Choroid plexus epithelial cell (primary cell): ENCODE measurements around the gene SF3A2.

ENCODE experiments used
- DNase-seq: peaks from one replicate; pipeline ENCODE4 v3.0.0-alpha.2; 2010; ENCODE audit warnings: low read depth
- H3K4me3 ChIP-seq: 2 replicates; pipeline ENCODE4 v1.5.1; 2011; ENCODE audit warnings: low read depth, mild to moderate bottlenecking, control low read depth, low read length, moderate library complexity
- TF ChIP-seq, protein P1 (sequence below): conservative IDR thresholded peaks from 2 replicates; pipeline ENCODE4 v1.5.1; 2011; ENCODE audit warnings: low read depth, mild to moderate bottlenecking, control low read depth, inconsistent platforms, low read length, moderate library complexity

The SF3A2 gene

DNA sequence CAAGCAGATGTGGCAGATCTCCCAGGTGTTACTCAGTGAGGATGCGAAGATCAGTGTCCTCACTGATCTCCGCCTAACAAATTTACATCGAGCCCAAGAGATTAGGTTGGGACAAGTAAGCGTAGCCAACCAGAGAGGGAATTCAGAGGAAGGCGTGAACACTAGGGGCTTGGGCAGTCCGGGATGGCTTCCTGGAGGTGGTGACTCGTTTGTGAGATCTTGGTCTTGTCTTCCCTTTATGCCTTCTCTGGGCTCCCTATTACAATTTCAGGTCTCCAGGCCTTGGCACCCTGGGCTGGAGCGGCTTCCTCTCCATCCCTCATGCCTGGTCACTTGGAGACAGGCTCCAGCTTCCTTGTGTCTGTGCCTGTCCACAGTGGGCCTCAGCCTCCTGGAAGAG lies 6.2 kb downstream of the SF3A2 start:
- H3K4me3 ChIP-seq: no peak overlapping the region
- DNase-seq: no peak
- TF ChIP-seq, protein P1, sequence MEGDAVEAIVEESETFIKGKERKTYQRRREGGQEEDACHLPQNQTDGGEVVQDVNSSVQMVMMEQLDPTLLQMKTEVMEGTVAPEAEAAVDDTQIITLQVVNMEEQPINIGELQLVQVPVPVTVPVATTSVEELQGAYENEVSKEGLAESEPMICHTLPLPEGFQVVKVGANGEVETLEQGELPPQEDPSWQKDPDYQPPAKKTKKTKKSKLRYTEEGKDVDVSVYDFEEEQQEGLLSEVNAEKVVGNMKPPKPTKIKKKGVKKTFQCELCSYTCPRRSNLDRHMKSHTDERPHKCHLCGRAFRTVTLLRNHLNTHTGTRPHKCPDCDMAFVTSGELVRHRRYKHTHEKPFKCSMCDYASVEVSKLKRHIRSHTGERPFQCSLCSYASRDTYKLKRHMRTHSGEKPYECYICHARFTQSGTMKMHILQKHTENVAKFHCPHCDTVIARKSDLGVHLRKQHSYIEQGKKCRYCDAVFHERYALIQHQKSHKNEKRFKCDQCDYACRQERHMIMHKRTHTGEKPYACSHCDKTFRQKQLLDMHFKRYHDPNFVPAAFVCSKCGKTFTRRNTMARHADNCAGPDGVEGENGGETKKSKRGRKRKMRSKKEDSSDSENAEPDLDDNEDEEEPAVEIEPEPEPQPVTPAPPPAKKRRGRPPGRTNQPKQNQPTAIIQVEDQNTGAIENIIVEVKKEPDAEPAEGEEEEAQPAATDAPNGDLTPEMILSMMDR: no peak

DNA sequence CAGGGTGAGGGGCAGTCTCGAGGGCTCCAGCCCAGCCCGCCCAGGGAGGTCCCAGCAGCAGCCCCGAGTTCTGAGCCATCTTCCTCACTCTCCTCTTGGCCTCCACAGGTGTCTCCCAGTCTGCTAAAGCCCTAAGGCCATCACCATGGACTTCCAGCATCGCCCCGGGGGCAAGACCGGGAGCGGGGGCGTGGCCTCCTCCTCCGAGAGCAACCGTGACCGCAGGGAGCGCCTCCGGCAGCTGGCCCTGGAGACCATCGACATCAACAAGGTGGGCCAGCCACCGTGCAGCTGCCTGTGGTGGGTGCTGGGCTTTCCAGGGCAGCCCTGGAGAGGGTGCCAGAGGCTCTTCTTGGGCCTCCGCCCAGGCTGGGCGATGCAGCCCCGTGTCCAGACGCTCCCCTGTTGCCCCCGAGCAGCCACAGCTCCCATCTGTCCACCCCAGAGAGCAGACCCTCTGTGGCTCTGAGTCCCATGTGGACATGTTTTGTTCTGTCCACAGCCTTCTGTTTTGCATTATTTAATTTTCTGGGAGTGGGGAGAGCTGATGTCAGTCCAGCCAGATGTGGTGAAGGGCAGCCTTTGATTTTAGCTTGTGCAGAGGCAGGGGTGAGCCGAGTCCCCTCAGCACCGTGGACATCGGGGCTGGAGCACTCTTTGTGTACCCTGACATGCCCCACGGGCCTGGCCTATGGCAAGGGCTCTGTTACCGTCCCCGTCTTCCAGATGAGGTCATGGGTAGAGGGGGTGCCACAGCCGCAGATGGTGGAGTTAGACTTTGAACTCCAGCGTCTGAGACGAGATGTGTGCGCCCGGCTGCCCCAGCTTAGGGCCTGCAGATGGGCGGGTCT lies 6.9 kb downstream of the SF3A2 start:
- no peak overlapping the region for H3K4me3 ChIP-seq
- TF ChIP-seq, protein P1: no peak
- DNase-seq: no peak

DNA sequence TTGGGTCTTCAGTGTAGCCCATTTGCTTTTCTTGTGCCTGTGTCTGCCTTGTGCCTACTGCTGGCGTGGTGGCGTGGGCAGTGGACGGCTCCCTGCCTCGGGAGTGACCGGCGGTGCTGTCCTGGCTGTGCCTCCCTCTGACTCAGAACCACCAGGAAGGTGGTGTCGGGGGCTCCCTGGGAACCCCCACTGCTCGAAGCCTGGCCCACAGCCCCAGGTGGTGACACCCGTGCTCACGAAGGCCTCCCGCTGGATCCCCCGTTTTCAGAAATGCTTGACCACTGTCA lies 7.4 kb downstream of the SF3A2 start:
- no peak for DNase-seq
- H3K4me3 ChIP-seq: no peak overlapping the region
- TF ChIP-seq, protein P1: no peak

DNA sequence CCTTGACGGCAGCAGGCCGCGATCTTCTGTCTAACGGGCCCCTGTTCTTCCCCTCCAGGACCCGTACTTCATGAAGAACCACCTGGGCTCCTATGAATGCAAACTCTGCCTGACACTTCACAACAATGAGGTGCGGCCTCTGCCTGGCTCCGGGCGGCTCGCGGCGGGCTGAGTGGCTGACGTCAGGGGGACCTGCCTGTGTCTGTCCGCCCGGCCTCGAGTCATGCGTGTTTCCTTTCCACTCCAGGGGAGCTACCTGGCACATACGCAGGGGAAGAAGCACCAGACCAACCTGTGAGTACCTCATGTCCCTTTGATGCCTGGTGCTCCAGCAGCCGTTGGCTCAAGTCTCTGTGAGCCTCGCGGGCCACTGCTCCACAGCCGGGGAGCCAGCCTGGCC lies 7.9 kb downstream of the SF3A2 start:
- TF ChIP-seq, protein P1: no peak
- no peak overlapping the region for H3K4me3 ChIP-seq
- DNase-seq: no peak

DNA sequence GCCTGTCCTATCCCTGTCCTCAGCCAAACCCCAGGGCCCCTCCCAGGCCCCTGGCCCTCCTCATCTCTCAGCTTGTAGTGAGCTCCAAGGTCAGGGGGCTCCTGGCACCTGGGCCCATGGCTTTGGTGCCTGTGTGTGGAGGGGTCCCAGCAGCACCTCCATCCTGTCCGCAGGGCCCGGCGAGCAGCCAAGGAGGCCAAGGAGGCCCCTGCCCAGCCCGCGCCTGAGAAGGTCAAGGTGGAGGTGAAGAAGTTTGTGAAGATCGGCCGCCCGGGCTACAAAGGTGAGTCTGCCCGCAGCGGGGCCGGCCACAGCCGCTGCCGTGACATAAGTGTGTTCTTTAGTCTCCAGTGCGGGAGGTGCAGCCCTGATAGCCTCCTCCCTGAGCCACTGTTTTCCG lies 8.6 kb downstream of the SF3A2 start:
- TF ChIP-seq, protein P1: no peak
- no peak overlapping the region for H3K4me3 ChIP-seq

DNA sequence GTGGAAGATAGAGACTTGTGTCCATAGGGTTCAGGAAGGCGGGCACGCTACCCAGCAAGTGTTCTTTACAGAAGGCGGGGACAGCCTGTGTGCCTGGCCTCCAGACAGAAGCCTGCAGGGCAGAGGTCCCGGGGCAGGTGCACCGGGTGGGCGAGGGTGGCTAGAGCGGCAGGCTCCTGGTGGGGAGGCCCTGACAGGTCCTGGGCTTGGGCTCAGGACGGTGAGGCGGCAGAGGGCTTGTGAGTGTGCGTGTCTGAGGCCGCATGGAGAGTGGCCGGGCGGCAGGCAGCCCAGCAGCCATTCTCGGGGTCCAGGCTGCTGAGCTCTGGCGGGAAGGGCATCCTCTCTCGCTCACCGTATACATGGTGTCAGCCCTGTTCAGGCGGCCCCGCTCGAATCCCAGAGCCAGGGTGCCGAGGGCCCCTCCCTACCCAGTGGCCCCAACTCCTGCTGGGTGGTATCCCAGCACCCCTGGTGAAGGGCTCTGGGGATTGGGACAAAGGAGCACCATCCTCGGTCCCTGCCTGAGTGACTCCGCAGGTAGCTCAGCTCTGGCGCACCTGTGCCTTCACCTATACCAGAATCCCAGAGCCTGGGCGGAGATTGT lies 9.5 kb downstream of the SF3A2 start:
- TF ChIP-seq, protein P1: no peak
- no peak for DNase-seq

More for the DNA sequence above, 8.6 kb downstream of the SF3A2 start:
- DNase-seq: no peak

DNA sequence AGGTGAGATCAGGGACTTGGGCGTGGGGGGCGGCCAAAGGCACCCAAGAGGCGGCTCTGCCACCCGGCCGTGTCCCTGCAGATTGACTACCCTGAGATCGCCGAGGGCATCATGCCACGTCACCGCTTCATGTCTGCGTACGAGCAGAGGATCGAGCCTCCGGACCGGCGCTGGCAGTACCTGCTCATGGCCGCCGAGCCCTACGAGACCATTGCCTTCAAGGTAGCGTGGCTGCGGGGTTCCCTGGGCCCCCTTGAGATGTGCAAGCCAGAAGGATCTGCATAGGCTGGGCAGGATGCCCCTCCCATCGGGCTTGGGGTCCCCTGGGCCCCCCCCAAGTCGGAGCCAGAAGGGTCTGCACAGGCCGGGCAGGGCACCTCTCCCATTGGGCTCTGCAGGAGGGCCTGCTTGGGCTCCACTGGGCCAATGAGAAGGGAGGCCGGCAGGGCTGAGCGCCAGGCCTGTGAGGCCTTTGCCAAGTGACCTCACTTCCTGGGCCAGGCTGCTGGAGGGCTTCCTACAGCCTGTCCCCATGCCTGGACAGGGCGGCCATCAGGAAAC lies 10.3 kb downstream of the SF3A2 start:
- TF ChIP-seq, protein P1: no peak
- peak; percentile 74 for DNase-seq
- no peak overlapping the region for H3K4me3 ChIP-seq

More for the DNA sequence above, 9.5 kb downstream of the SF3A2 start:
- no peak overlapping the region for H3K4me3 ChIP-seq
